Left cardiac atrium (tissue), 4 donors: ENCODE results near the gene PFKFB3. TPM values are rescaled to one million over a fixed set of nuclear protein-coding genes. Genes with fewer than 3 reads are reported as not detected.
"Not testable (repeated sequence)": the region's sequence is repeated elsewhere in the genome, so short reads cannot be mapped to it uniquely, and the experiment has no call there.

ENCODE experiments used
- ATAC-seq, 2 donors: fragments of 200-7000 bp; cut with Tn5 transposase; one replicate each; pipeline ENCODE4 v1.9.1; 2020; ENCODE audit warnings: mild to moderate bottlenecking in 2 of 2, moderate library complexity in 2 of 2
- DNase-seq: peaks from one replicate; pipeline ENCODE4 v3.0.0-alpha.2; 2020
- intact Hi-C, 2 donors: fragments of 100-400 bp; cut with DNase I; formaldehyde crosslinking; loops; one replicate each; pipeline versions ENCODE4 v1.14.1 to v1.15.1; 2022 to 2023
- total RNA-seq, 2 donors: library from RNA; stranded (reverse); fragmentation: NEBNext Ultra II Directional; extraction: Animal tissue kit (Norgen Biotek cat#: 25700); gene quantifications; one replicate each; pipeline ENCODE4 v1.2.1, GENCODE V29; 2021
- donor health status: DM: no; HTN: yes; CAD: no.
- donor health status: DM: no; HTN: yes; CAD: no; lungs with severe emphysema.
- donor health status: DM: yes; HTN: yes; CAD: no.
- donor health status: Dilated cardiomyopathy.

Gene PFKFB3
- total RNA-seq, 2 donors from 2014 or later, result 30.7 to 56.1 TPM

DNA sequence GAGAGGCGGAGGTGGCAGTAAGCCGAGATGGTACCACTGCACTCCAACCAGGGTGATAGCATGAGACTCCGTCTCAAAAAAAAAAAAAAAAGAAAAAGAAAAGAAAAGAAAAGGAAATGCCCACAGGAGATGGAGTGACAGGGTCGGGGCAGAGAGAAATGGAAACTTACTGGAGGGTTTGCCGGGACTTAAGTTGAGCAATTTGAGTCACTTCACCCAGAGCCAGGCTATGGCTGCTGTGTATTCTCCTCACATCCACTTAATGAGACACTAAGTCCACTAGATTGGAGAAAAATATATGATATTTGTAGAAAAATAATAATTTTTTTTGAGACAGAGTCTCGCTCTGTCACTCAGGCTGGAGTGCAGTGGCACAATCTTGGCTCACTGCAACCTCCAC, 4.6 kb upstream of the PFKFB3 start:
- intact Hi-C loops, result no loop called here
- ATAC-seq, result no peak
- DNase-seq, result no peak

DNA sequence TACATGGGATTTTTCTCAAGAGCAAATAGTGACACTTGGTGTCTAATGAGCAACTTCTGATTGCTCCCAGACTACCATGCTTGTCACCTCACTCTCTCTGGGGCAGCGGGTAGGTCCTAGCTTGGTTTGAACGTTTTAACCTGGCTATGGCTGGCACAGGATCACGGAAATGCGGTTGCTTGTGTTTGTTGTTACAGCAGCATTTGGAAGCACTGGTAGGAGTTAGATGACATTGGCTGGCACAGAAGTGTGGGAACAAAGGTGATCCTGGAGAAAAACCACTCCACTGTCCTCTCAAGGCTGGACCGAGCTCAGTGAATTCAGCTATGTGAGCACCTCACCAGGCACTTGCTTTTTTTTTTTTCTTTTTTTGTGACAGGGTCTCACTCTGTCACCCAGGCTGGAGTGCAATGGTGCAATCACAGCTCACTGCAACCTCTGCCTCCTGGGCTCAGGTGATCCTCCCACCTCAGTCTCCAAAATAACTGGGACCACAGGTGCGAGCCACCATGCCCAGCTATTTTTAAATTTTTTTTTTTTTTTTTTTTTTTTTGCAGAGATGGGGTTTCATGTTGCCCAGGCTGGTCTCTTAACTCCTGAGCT, 3.5 kb upstream of the PFKFB3 start:
- intact Hi-C loops, result no loop called here
- DNase-seq, result no peak
- ATAC-seq, result no peak

DNA sequence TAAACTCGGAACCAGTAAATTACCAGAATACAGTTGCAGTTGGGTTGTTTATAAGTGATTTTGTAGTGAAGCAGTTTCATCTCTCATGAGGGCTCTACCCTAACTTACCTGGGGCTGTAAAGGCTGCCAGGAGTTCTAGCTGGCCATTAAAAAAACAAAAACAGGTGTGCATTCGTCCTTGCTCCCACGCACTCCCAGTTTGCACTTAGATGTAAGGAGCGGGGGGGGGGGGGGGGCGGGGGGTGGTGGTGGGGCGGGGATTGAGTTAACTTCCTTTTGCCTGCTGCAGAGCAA, 2.3 kb upstream of the PFKFB3 start:
- intact Hi-C loops, result loop anchor here (2.0 to 10.0 kb wide), 4 partner anchors 36 to 204 kb away; no protein-coding TSS in a partner anchor
- ATAC-seq (no peak), DNase-seq (no peak)

DNA sequence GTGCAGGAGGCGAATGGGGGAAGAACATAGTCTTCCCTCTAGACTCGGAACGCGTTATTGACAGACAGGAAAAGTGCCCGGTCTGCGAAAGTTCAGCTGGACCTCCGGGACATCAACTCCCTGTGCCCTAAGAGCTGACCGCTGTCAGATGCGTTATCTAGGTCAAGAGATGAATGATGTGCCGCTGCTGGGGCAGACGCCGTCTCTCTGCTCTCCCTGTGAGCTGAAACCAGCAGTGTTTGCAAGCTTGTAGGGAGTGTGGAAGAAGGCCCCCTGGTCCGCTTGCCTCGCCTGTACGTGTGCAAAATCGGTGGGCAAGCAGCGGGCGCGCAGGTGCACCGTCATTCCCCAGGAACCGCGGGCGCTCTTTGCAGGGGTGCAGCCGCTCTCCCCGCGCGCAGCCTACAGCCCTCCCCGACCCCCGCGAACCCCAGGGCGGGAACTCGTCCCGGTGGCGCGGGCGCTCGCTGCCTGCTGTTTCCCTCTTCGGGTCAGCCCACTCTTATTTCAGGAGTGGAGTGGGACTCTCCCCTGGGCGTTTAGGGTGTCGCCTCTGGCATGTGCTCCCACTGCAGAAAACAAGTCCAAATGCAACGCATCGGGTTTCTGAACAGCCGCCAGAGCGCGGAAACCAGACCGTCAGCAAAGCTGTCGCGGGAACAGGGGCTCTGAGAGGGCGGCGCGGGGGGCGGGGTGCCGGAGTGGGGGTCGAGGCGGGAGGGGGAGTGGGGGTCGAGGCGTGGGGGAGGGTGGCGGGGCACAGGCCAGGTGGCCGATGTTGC, 1.8 kb upstream of the PFKFB3 start:
- intact Hi-C loops, result loop anchor here (2.0 to 10.0 kb wide), 4 partner anchors 36 to 204 kb away; no protein-coding TSS in a partner anchor
- ATAC-seq (peak in 1 of 2 donors; percentile 0), DNase-seq (peak; percentile 47)

DNA sequence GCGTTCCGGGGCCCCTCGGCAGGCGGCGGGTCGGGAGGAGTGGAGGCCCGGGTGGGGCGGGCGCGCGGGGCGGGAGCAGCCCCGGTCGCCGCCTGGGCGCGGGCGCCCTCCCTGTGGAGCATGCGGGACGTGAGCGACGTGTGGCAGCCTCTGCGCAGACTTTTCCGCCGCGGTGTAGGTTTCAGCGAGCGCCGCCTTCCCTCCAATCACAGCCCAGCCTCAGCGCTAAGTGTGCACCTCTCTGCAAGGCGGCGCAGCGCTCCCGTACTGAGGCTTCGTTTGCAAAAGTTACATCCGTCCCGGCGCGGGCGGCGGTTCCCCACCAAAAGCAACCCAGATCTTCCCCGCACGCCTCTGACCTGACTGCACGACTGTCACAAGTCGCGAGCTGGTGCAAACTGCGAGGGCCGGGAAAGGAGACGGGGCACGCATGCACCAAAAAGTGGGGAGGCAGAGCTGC, 1.2 kb upstream of the PFKFB3 start:
- intact Hi-C loops, result loop anchor here (2.0 to 10.0 kb wide), 4 partner anchors 37 to 203 kb away; no protein-coding TSS in a partner anchor
- ATAC-seq, result peak; percentile 51 to 65
- DNase-seq, result peak; percentile 75

DNA sequence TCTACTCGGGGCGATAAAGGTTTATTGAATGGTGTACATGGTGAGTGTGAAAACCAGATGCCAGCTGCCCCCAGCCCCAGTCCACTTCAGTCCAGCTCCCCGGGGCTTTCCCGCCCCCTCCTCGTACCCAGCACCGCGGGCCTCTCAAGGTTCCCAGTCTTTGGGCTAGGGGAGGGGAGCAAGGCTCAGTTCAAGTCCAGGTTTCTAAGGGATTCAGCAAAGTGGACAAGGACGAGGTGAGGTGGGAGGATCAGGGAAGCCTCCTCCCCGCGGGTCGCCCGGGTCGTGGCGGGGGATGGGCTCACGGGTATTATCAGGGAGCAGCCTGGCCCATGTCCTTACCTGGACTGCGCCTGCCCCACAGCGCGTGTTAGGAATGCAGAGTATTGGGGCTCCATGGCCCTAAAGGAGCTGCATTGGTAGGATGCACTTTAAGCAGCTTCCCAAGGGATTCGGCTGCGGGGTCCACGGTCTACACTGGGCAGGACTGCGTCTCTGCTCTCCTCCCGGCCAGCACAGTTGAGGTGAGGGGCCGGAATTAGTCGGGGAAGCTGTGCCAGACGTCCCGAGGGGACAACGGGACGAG, 541 bp upstream of the PFKFB3 start:
- intact Hi-C loops, result loop anchor here (2.0 to 10.0 kb wide), 4 partner anchors 73 to 203 kb away; no protein-coding TSS in a partner anchor
- no peak for DNase-seq
- ATAC-seq, result no peak

DNA sequence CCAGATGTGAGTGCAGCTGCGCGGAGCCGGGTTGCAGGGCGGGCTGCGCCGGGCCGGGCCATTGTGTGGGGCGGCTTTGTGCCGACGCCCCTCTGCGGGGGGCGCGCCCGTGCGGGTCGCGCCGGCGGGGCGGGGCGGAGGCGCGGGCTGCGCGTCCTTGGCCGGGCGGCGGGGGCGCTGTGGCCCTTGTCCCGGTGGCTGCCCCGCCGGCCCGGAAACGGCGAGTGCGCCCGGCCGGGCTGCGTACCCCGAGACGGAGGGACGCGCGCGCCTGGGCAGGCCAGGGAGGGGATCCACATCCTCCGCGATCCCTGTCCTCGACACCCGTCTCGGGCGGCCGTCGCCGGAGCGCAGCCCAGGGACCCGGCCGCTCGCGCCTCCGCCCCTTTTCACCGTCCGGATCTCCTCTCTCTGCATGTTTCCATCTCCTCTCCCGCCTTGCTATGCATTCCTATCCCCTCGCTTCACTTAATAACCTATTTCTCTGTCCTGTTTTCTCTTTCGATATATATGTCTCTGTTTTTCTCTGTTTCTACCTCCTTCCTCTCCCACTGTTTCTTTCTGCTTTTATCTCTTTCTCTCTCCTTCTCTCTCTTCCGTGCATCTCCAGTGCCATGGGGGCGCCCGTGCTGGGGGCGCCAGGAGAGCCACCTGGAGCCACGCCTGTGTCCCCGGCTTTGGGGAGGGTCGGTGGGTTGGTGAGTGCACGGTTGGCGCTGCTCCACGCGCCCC, 765 bp downstream of the PFKFB3 start:
- peak; percentile 71 for DNase-seq
- peak; percentile 59 to 61 for ATAC-seq
- intact Hi-C loops, result loop anchor here (2.0 to 10.0 kb wide), 4 partner anchors 71 to 201 kb away; no protein-coding TSS in a partner anchor

DNA sequence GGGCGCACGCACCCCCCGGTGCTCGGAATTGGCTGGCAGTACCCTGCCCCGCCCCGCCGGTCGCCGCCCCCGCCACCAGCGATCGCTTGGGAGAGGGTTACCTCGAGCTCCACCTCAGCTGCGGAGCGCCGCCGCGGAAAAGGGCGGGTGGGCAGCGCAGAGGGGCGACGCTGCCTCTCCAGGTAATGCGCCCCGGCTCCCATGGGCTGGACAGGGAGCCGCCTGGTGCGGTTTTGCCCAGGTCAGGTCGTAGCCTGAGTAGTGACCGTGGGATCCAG, 1.3 kb downstream of the PFKFB3 start:
- intact Hi-C loops, result loop anchor here (10.0 kb wide), 3 partner anchors 71 to 201 kb away; no protein-coding TSS in a partner anchor
- DNase-seq (peak; percentile 52), ATAC-seq (peak in 1 of 2 donors; percentile 6)

DNA sequence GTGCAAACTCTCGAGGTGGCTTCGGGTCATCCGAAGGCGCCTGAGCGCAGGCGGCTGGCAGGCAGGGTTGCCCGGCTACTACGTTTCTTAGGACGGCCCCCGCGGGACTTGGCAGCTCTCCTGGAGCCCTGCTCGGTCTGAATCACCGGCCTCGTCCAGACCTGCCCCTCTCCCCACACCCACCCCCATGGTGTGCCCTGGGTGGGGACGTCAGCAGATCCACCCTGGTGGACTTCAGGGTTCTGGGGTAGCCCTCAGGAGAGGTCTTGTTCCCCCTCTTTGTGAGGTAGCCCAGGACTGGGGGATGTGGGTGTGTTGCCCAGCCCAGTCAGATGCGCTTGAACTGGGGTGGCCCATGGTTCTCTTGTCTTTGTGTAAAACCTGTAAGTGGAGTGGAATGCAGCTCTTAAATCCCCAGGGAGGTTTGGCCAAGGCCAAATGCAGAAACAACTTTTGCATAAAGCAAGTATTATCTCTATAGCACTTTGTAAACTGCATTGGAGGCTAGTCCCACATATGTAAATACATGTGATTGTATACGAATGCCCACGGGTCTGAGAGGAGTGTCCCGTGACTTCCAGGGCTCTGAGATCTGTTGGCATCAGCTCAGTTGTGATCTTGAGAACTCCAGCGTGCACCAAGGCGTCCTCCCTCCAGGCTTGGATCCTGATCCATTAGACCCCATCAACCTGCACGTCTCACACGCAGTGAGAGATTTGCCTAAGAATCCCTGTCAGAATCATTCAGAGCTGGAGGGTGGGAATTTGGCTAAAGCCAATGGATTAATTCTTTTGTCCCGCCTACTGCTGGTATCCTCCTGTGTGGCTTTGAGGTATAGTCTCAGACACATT, 1.8 kb downstream of the PFKFB3 start:
- peak; percentile 66 for DNase-seq
- intact Hi-C loops, result loop anchor here (10.0 kb wide), 3 partner anchors 70 to 200 kb away; no protein-coding TSS in a partner anchor
- peak in 1 of 2 donors; percentile 17 for ATAC-seq

DNA sequence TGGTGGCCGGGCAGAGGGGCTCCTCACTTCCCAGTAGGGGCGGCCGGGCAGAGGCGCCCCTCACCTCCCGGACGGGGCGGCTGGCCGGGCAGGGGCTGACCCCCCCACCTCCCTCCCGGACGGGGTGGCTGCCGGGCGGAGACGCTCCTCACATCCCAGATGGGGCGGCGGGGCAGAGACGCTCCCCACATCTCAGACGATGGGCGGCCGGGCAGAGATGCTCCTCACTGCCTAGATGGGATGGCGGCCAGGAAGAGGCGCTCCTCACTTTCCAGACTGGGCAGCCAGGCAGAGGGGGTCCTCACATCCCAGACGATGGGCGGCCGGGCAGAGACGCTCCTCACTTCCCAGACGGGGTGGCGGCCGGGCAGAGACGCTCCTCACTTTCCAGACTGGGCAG, 3.8 kb downstream of the PFKFB3 start:
- intact Hi-C loops, result loop anchor here (10.0 kb wide), 3 partner anchors 68 to 198 kb away; no protein-coding TSS in a partner anchor
- ATAC-seq, DNase-seq: not testable (repeated sequence)

DNA sequence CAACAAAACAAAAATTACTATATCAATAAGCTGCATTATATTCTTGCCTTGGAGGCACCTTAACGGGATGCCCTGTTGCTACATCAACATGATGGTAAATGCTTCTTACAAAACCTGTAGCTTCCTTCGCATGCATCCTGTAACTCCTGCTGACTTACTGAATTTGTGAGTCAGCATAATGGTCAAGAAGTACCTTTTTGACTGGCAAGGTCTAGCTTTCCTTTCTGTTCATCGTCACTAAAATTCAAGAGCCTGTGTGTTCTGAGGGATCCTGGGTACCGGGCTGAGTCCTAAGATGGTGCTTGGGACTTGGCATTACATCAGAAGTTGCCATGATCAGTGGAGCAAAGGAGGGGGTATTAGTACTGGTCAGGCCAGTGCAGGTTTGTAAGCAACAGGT, 4.9 kb downstream of the PFKFB3 start:
- intact Hi-C loops, result loop anchor here (10.0 kb wide), 3 partner anchors 67 to 197 kb away; no protein-coding TSS in a partner anchor
- ATAC-seq (no peak), DNase-seq (no peak)

DNA sequence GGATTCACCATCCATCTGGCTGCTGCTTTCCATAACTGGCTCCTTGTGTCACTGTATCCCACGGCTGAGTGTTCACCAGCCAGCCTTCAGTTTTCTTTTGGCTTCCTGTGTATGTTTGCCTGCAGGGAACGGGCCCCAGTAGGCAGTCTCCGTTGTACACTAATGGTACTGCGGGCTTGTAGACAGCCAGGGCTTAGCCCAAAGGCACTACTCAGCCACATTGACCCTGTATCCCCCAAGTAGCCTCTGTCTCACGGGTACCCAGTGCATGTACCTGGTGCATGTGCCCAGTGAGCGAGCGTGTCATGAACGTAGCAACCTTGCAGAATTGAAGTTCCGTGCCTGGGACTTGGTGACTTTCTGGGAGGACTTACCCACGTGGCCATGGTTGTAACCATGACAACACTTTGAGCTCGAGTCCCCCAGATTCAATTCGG, 6.1 kb downstream of the PFKFB3 start:
- intact Hi-C loops, result loop anchor here (10.0 kb wide), 3 partner anchors 66 to 196 kb away; no protein-coding TSS in a partner anchor
- no peak for ATAC-seq
- no peak for DNase-seq

DNA sequence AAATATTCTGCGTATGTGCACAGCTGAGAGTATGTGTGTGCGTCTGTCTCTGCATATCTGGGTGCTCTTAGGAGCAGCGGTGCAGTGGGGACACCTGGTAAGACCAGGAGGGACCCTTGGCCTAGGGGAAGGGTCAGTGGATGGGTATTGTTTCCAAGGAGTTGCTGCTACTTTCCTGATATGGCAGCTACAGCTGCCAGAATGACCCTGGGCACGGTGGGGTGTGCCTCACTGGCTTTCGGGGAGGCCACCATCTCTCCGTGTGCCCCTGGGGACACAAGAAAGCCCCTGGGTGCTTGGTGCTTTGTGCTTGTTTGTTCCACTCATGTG, 8.6 kb downstream of the PFKFB3 start:
- intact Hi-C loops, result no loop called here
- DNase-seq (no peak), ATAC-seq (no peak)

DNA sequence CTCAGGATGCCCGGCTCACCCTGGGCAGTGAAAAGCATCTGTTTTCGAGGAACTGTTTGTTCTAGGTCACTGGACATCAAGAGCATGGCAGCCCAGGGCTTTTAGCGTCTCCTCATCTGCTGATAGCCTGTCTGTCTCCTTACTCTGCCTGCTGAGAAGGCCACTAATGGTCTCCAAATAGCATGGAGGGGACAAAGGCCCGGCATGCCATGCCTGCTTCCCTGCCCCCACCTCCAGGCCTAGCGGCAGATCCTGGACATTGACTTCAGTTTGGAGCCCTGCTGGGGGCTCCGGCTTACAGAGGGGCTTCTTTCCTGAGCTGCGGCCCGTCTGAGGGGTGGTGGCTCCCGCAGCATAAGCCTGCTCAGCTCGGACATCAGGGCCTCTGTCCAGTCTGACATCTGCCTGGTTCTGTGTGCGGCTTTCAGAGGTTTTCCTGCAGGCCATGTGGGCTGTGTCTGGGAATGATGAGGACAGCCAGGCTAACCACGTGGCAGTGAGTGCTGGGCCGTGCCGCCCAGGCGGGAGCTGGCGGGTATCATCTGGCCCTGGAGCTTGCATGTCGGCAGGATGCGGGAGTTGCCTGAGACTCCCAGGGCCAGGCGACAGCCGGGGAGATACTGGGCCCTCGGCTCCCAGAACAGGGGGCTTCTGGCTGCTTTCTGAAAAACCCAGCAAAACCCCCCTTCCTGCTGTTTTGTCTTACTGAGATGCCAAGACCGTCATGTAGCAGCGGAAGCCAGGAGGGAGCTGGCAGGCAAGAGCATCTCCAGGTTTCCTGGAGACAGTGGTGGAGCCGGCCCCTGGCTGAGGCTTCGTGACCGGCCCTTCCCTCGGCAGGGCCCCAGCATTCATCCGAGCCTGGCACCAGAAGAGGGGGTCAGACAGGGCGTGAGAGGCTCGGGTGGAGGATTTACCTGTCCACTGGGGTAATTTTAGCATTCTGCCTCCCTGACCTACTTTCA, 9.2 kb downstream of the PFKFB3 start:
- peak; percentile 72 to 82 for ATAC-seq
- intact Hi-C loops, result no loop called here
- peak; percentile 65 for DNase-seq

DNA sequence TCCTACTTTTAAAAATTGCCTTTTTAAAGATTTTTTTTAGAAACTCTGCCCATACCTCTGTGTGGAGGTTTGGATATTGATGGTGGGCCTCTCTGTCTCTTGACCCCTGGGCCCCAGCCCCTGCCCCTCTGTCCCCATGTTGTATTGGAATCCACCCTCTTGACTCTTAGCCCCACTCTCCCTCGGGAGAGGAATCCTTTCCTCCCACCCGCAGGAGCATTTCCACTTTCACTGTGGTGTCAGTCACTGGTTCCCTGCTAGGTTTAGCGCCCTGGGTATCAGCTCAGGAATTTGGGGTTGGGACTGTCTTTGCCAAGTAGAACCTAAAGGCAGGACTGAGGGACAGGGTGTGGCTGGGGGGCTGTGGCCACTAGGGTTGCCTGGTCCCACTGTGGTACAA, 10.1 kb downstream of the PFKFB3 start:
- DNase-seq, result no peak
- no peak for ATAC-seq
- intact Hi-C loops, result no loop called here

DNA sequence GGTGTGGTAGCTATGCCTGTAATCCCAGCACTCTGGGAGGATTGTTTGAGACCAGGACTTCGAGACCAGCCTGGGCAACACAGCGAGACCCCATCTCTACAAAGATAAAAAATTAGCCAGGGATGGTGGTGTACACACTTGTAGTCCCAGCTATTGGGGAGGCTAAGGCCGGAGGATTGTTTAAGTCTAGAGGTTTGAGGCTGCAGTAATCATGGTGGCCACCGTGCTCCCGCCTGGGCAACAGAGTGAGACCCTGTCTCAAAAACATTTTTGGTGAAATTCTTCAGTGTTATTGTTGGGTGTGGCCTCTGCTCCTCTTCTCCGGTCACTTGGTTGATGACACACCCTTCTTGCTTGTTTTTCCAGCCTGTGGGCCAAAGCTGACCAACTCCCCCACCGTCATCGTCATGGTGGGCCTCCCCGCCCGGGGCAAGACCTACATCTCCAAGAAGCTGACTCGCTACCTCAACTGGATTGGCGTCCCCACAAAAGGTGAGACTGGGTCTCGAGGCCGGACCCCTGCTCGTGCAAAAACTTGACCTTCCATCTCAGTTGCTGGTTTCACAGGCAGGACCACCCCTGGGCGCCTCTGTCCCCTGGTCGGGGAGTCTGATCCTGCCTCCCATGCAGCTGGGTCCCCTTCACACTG, 10.6 kb downstream of the PFKFB3 start:
- ATAC-seq, result no peak
- no peak for DNase-seq
- intact Hi-C loops, result no loop called here

DNA sequence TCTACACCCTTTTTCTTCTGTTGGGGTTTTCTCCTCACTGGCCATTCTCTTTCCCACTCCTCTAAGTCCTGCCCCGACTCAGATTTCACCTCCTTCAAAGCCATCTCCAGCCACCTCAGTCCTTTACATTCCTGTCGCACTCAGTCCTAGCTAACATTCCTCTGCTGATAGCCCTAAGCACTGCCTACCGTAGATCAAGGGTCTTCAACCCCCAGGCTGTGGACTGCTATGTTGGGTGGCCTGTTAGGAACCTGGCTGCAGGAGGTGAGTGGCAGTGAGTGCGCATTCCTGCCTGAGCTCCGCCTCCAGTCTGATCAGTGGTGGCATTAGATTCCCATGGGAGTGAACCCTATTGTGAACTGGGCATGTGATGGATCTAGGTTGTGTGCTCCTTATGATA, 11.2 kb downstream of the PFKFB3 start:
- intact Hi-C loops, result no loop called here
- ATAC-seq (no peak), DNase-seq (no peak)
